C4-2B (cell line): ENCODE measurements around the gene STK40.

Experiments
- ZFX ChIP-seq: fragments of 450-650 bp; IDR thresholded peaks from 2 replicates; pipeline ENCODE4 v1.6.1; 2017
- TF ChIP-seq, protein P1 (sequence below): fragments of 450-650 bp; conservative IDR thresholded peaks from 2 replicates; pipeline ENCODE4 v1.5.1; 2017; ENCODE audit warnings: mild to moderate bottlenecking

GRCh38 chr1:36301220-36301619, 84.5 kb downstream of the STK40 start:
- TF ChIP-seq, protein P1, sequence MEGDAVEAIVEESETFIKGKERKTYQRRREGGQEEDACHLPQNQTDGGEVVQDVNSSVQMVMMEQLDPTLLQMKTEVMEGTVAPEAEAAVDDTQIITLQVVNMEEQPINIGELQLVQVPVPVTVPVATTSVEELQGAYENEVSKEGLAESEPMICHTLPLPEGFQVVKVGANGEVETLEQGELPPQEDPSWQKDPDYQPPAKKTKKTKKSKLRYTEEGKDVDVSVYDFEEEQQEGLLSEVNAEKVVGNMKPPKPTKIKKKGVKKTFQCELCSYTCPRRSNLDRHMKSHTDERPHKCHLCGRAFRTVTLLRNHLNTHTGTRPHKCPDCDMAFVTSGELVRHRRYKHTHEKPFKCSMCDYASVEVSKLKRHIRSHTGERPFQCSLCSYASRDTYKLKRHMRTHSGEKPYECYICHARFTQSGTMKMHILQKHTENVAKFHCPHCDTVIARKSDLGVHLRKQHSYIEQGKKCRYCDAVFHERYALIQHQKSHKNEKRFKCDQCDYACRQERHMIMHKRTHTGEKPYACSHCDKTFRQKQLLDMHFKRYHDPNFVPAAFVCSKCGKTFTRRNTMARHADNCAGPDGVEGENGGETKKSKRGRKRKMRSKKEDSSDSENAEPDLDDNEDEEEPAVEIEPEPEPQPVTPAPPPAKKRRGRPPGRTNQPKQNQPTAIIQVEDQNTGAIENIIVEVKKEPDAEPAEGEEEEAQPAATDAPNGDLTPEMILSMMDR = no peak
- no peak for TF ChIP-seq ZFX
